Mesodermal cell (in vitro differentiated cells): Measurements from ENCODE around the gene NR6A1.

Source experiments
- H3K27ac ChIP-seq: 2 replicates; pipeline ENCODE4 v1.7.0; 2013; ENCODE audit warnings: mild to moderate bottlenecking, low read depth, low read length, moderate library complexity; ENCODE audit not compliant: severe bottlenecking
- H3K36me3 ChIP-seq: 2 replicates; pipeline ENCODE4 v1.7.1; 2013; ENCODE audit warnings: mild to moderate bottlenecking, low read length, moderate library complexity; ENCODE audit not compliant: control insufficient read depth, insufficient read depth
- H3K4me1 ChIP-seq: one replicate; pipeline ENCODE4 v1.7.1; 2013; ENCODE audit warnings: mild to moderate bottlenecking, low read length; ENCODE audit not compliant: insufficient read depth, control insufficient read depth, poor library complexity, severe bottlenecking
- H3K4me3 ChIP-seq: 2 replicates; pipeline ENCODE4 v1.7.0; 2013; ENCODE audit warnings: low read length, control low read depth, mild to moderate bottlenecking; ENCODE audit not compliant: insufficient read depth, poor library complexity, severe bottlenecking; ENCODE audit errors: extremely low read depth
- H3K9me3 ChIP-seq: 2 replicates; pipeline ENCODE4 v1.7.1; 2013; ENCODE audit warnings: mild to moderate bottlenecking, low read length, moderate library complexity; ENCODE audit not compliant: control insufficient read depth
- WGBS, 2 experiments: methylation state at CpG; one replicate each; pipeline ENCODE4 v1.1.5; 2013; ENCODE audit warnings: missing lambda C conversion rate in 2 of 2; ENCODE audit not compliant: insufficient coverage in 2 of 2; 5-methylcytosine and 5-hydroxymethylcytosine counted together

The NR6A1 gene

DNA sequence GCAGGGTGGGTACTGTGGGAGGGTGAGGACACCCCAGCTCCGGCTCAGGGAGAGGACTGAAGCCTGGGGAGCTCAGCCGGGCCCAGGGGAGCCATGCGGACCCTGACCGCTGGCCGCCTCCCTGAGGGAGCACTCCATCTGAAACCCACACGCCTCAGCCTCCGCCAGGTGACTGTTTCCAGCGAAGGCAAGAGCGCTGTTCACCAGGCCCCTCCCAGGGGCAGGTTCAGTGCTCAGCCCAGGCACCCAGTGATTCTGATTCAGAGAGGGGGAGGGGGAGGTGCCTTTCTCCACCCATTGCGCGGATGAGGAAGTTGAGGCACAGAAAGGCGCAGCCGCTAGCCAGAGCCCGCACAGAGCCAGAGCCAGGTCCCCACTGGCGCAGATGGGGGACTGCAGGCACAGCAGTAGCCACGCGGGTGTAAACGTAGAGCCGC lies 293.9 kb downstream of the NR6A1 start:
- H3K27ac ChIP-seq: no peak overlapping the region
- WGBS, 2 experiments: 37 to 43% methylated on average over 14 to 15 of the region's 19 CpGs
- H3K4me1 ChIP-seq: peaks cover 7% of the 10 kb centered on the region
- peak overlapping the region; percentile 31 for H3K4me3 ChIP-seq
- no peaks in the 10 kb centered on the region for H3K36me3 ChIP-seq
- H3K9me3 ChIP-seq: no peaks in the 10 kb centered on the region

DNA sequence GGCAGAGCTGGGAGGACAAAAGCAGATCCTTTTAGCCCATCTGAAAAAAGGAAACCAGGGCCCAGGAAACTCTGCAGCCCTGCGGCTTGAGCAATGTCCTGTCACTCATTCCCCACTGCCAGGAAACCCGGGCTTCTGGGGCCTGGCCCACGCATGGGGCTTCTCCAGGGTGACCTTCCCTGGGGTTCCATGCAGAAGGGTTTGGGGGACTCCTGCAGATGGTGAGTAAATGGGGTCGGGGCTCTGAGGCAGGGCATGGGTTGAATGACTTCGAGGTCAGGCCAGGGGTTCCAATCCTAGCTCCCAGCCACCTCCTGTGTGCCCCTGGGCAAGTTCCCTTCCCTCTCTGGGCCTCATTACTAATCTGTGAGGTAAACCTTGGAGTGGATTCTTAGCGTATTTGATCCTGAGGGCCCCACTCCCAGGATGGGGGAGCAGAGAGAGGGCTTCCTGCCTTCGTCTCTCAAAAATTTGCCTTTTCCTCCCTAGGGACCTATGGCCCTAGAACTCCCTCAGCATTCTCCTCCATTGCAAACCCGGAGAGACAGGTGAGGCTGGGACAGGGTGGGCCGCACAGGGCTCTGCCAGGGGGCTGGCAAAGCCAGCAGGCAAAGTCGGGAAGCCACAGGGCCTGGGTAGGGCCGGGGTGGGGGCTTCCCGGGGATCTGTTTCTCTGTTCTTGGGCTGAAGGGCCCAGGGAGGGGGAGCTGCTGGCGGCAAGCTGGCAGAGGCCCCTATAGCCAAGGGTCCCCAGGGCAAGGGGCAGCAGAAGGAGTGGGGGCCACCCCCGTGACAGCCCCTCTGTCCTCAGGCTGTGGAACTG lies 295.0 kb downstream of the NR6A1 start:
- WGBS, 2 experiments: 79 to 82% methylated on average over 6 to 12 of the region's 14 CpGs
- Histone ChIP-seq H3K27ac (no peak overlapping the region), H3K36me3 (no peaks in the 10 kb centered on the region), H3K4me3 (no peak overlapping the region), H3K4me1 (peaks cover 7% of the 10 kb centered on the region), H3K9me3 (no peaks in the 10 kb centered on the region)

DNA sequence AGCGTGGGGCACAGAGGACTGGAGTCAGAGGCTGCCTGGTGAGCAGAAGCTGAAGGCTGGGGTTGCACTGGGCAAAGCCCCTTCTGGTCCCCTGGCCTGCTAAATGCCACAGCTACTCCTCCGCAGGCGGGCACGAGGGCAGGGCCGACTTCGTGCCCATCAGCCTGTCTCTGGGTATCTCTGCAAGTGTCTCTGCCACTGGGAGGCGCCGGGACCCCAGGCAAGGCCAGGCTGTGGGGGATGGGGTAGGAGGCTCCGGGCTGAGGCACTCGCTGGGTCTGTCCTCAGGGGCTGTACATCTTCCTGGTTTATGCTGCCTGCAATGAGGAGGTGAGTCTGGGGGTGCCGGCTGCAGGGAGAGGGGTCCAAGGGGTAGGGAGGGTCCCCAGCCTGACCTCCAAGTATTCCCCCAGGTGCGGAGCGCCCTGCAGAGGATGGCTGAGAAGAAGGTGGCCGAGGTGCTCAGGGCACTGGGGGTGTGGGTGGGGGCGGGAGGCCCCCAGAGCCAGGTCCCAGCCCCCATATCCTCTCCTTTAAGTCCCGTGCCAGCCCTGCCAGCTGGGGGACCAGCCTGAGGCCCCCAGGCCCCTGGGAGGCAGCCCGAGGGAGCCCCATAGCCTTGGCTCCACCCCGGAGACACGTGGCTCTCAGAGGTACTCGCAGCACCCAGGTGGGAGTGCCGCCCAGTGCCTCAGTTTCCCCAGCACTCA lies 295.8 kb downstream of the NR6A1 start:
- H3K27ac ChIP-seq: no peak overlapping the region
- WGBS, 2 experiments: 71 to 77% methylated on average over 9 to 13 of the region's 21 CpGs

DNA sequence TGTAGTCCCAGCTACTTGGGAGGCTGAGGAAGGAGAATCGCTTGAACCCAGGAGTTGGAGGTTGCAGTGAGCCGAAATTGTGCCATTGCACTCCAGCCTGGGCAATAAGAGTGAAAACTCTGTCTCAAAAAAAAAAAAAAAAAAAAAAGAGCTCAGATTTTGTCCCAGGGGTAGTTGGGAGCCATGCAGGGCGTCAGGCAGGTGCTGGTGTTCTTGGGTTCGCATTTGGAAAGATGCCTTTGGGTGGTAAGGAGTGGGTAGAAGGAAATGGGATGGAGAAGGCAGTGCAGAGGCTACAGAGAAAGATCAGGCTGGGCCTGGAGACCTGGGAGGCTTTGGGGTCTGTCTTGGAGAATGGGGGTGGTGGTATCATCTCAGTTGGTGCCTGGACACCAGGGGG lies 297.0 kb downstream of the NR6A1 start:
- H3K36me3 ChIP-seq: no peaks in the 10 kb centered on the region
- H3K27ac ChIP-seq: no peak overlapping the region
- WGBS, 2 experiments: 61 to 85% methylated on average over 2 of the region's 4 CpGs
- H3K9me3 ChIP-seq: no peaks in the 10 kb centered on the region
- no peak overlapping the region for H3K4me3 ChIP-seq
- H3K4me1 ChIP-seq: peaks cover 7% of the 10 kb centered on the region

More for the DNA sequence above, 295.8 kb downstream of the NR6A1 start:
- H3K36me3 ChIP-seq: no peaks in the 10 kb centered on the region
- no peak overlapping the region for H3K4me3 ChIP-seq
- peaks cover 7% of the 10 kb centered on the region for H3K4me1 ChIP-seq
- H3K9me3 ChIP-seq: no peaks in the 10 kb centered on the region

DNA sequence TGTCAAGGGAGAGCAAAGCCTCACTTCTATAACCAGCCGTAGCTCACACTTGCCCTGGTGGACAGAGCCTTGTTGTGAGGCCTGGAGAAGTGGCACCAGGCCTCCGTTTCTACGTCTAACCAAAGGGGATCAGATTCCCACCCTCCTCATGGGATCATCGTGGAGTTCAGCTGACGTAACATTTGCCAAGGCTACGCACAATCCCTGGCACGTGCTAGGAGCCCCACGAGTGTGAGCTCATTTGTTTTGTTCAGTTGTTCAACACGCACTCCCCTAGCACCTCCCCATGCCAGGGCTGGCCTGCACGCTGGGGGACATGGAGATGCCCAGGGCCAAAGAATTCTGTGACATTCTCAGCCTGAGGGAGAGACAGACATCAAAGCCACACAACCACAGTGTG lies 297.8 kb downstream of the NR6A1 start:
- 89 to 94% methylated on average over 9 to 10 of the region's 10 CpGs for WGBS, 2 experiments
- peaks cover 4% of the 10 kb centered on the region for H3K4me1 ChIP-seq
- H3K4me3 ChIP-seq: no peak overlapping the region
- H3K9me3 ChIP-seq: no peaks in the 10 kb centered on the region
- no peak overlapping the region for H3K27ac ChIP-seq
- no peaks in the 10 kb centered on the region for H3K36me3 ChIP-seq

DNA sequence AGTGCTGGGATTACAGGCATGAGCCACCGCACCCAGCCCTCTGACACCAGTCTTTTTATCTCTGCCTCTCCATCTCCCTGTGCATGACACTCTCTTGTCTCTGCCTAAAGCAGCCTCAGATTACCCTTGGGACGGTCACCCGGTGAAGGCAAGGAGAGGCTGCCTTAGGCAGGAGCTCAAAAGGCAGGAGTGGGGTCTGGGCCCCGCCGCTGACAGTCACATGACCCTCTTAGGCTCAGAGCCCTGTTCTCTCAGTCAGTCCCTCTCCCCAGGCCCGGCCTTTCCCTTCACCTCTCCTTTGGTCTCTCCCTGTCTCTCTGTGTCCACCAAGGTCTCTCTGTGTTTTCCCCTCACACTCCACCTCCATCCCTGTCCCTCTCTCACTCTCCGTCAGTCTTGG lies 298.3 kb downstream of the NR6A1 start:
- Histone ChIP-seq H3K9me3 (no peaks in the 10 kb centered on the region), H3K27ac (no peak overlapping the region), H3K36me3 (no peaks in the 10 kb centered on the region), H3K4me1 (no peaks in the 10 kb centered on the region), H3K4me3 (no peak overlapping the region)
- WGBS, 2 experiments: 80 to 90% methylated on average over 5 to 7 of the region's 7 CpGs

DNA sequence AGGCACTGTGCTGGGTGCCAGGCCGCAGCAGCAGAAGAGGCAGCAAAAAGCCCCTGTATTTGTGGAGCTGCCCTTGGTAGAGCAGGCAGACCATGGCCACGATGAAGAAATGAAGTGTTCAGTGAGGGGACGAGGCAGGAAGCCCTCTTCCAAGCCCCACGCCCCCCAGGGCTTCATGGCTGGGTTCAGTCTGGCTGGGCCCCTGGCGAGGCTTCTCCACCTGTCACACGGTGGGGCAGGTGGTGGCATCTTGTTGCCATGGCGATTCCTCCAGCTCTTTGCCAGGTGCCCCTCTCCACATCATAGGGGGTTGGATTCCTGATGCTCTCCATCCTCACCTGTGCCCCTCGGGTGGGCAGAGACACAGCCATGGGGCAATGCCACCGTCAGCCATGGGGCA lies 299.4 kb downstream of the NR6A1 start:
- Histone ChIP-seq H3K36me3 (no peaks in the 10 kb centered on the region), H3K9me3 (no peaks in the 10 kb centered on the region), H3K27ac (no peak overlapping the region), H3K4me1 (no peaks in the 10 kb centered on the region), H3K4me3 (no peak overlapping the region)
- WGBS, 2 experiments: 82 to 89% methylated on average over 9 of the region's 9 CpGs

DNA sequence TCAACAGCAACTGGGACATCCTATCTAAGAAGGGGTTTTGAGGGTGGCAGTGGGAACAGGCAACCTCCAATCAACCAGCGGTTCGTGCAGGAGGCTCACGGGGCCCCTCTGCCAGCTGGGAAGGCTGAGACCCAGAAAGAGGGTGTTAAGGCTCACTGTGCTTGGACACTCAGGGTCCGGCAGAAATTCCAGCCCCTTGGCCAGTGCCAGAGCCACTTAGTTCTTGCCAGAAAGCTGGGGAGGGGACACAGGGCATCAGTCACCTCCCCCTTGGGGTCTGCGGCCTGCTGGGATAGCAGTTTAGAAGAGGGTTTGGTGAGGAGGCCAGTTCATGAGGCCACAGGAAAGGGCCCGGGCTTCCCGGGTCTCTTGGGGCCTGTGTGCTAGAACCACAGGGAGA lies 300.4 kb downstream of the NR6A1 start:
- H3K36me3 ChIP-seq: no peaks in the 10 kb centered on the region
- H3K9me3 ChIP-seq: no peaks in the 10 kb centered on the region
- H3K4me1 ChIP-seq: no peaks in the 10 kb centered on the region
- no peak overlapping the region for H3K27ac ChIP-seq
- no peak overlapping the region for H3K4me3 ChIP-seq
- WGBS, 2 experiments: 92 to 95% methylated on average over 5 to 6 of the region's 7 CpGs

DNA sequence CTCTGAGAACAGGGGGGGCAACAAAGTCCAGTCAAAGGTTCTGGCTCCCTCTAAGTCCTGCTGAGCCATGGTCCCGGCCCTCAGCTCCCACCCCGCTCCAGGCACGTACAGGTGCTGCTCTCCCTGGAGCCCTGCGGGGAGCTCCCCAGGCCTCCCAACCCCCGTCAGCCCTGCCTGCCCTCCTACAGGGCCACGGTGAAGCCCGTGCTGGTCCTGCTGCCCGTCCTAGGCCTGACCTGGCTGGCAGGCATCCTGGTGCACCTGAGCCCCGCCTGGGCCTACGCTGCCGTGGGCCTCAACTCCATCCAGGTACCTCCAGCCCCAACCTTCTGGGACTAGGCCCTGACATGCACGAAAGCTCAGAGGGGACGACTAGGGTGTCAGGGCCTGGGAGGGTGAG lies 300.8 kb downstream of the NR6A1 start:
- Histone ChIP-seq H3K36me3 (no peaks in the 10 kb centered on the region), H3K27ac (no peak overlapping the region), H3K4me1 (no peaks in the 10 kb centered on the region), H3K4me3 (no peak overlapping the region), H3K9me3 (no peaks in the 10 kb centered on the region)
- 89 to 90% methylated on average over 9 to 12 of the region's 13 CpGs for whole genome bisulfite sequencing, 2 experiments

DNA sequence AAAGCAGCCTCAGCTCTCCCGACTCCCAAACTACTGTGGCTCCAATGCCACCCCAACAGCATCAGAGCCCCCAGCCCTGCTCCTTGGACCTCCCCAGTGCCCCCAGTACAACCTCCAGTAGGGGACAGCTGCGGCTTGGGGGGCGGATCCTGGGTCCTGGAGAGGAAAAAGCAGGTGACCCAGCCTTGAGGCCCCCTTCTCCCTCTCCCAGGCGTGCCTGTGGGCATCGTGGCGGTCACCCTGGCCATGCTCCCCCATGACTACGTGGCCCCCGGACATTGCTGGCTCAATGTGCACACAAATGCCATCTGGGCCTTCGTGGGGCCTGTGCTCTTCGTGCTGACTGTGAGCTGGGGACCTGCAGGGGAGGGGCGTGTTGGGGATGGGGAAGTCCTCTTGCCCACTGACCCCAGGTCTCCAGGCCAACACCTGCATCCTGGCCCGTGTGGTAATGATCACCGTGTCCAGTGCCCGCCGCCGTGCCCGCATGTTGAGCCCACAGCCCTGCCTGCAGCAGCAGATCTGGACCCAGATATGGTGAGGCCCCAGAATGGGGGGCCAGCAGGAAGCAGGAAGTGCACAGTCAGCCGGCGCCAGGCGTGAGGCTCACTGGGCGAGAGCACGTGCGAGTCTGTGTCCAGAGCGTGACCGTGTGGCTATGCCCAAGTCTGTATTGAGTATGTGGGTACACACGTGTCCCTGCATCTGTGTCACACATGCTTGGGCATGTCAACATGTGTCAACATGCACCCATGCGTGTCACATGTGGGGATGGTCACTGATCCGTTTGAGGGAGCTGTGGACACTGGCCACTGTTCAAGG lies 301.9 kb downstream of the NR6A1 start:
- no peaks in the 10 kb centered on the region for H3K9me3 ChIP-seq
- no peak overlapping the region for H3K4me3 ChIP-seq
- no peaks in the 10 kb centered on the region for H3K4me1 ChIP-seq
- no peak overlapping the region for H3K27ac ChIP-seq
- H3K36me3 ChIP-seq: no peaks in the 10 kb centered on the region
- 90 to 91% methylated on average over 25 to 26 of the region's 28 CpGs for WGBS, 2 experiments
